Tibial nerve (tissue), 3 donors: Measurements from ENCODE around the gene PNPO.
"Not testable (repeated sequence)": the region's sequence is repeated elsewhere in the genome, so short reads cannot be mapped to it uniquely, and the experiment has no call there.

Source experiments
- CTCF ChIP-seq, 5 experiments: fragments of 200-600 bp in 3 of 5; fragments of 450-650 bp in 2 of 5; sonication (generic) in 3 of 5; IDR thresholded peaks; one replicate each; pipeline ENCODE4 v1.5.1; 2016 to 2019; ENCODE audit warnings: antibody characterized with exemption in 5 of 5, mild to moderate bottlenecking in 3 of 5, moderate library complexity in 2 of 5
- POLR2A ChIP-seq, 2 donors: fragments of 450-650 bp; IDR thresholded peaks; one replicate each; pipeline ENCODE4 v1.6.1; 2017; ENCODE audit warnings: antibody characterized with exemption in 2 of 2, mild to moderate bottlenecking in 2 of 2, moderate library complexity in 2 of 2

GRCh38 chr17:47919889-47920288 is 21.5 kb upstream of the PNPO start:
- TF ChIP-seq CTCF, POLR2A (IDR thresholded peaks at IDR 0.05): not testable (repeated sequence)
